LNCAP (cell line): ENCODE results near the gene TMEM198.

Experiments
- CTCF ChIP-seq: fragments of 450-650 bp; IDR thresholded peaks from 2 replicates; pipeline ENCODE4 v1.5.1; 2017; ENCODE audit warnings: mild to moderate bottlenecking

TMEM198 gene

GRCh38 chr2:219523031-219523671 lies 20.7 kb upstream of the TMEM198 start:
- TF ChIP-seq CTCF = no peak

- TF ChIP-seq CTCF = no peak
Observed at GRCh38 chr2:219524817-219525216, 19.0 kb upstream of the TMEM198 start.

GRCh38 chr2:219525533-219526232 lies 18.1 kb upstream of the TMEM198 start:
- no peak for TF ChIP-seq CTCF

GRCh38 chr2:219526320-219527075 lies 17.3 kb upstream of the TMEM198 start:
- no peak for TF ChIP-seq CTCF

- no peak for TF ChIP-seq CTCF
Observed at GRCh38 chr2:219527076-219527394, 16.8 kb upstream of the TMEM198 start.

GRCh38 chr2:219527472-219527871 lies 16.4 kb upstream of the TMEM198 start:
- no peak for TF ChIP-seq CTCF

GRCh38 chr2:219530048-219530963 lies 13.5 kb upstream of the TMEM198 start:
- peak; percentile 79 for TF ChIP-seq CTCF
